Neural progenitor cell (in vitro differentiated cells): ENCODE measurements around the gene PTPRG. TPM values are rescaled to one million over a fixed set of nuclear protein-coding genes. Genes with fewer than 3 reads are reported as not detected.
A peak's percentile ranks its signal among the peaks of the same experiment; 100 is the strongest.
"Not testable (repeated sequence)": the region's sequence is repeated elsewhere in the genome, so short reads cannot be mapped to it uniquely, and the experiment has no call there.

Experiments
- DNase-seq: peaks from one replicate; pipeline ENCODE4 v3.0.0-alpha.2; 2016; ENCODE audit warnings: low spot score
- H2AFZ ChIP-seq: fragments of 200-600 bp; sonication (generic); replicated peaks from 2 replicates; pipeline ENCODE4 v1.6.1; 2016; ENCODE audit warnings: antibody characterized with exemption
- H3F3A ChIP-seq: fragments of 200-600 bp; sonication (generic); 2 replicates; pipeline ENCODE4 v1.6.1; 2016; ENCODE audit warnings: antibody characterized with exemption, low read depth
- H3K27ac ChIP-seq: fragments of 200-600 bp; sonication (generic); 2 replicates; pipeline ENCODE4 v1.5.1; 2016; ENCODE audit warnings: mild to moderate bottlenecking
- H3K27me3 ChIP-seq: fragments of 200-600 bp; sonication (generic); 2 replicates; pipeline ENCODE4 v1.6.1; 2016; ENCODE audit warnings: mild to moderate bottlenecking, moderate library complexity
- H3K36me3 ChIP-seq: fragments of 200-600 bp; sonication (generic); 2 replicates; pipeline ENCODE4 v1.5.1; 2016
- H3K4me1 ChIP-seq: fragments of 200-600 bp; sonication (generic); 2 replicates; pipeline ENCODE4 v1.6.1; 2016; ENCODE audit warnings: mixed run types
- H3K4me2 ChIP-seq: fragments of 200-600 bp; sonication (generic); 2 replicates; pipeline ENCODE4 v1.6.1; 2016
- H3K4me3 ChIP-seq: fragments of 200-600 bp; sonication (generic); 2 replicates; pipeline ENCODE4 v1.5.1; 2016
- H3K79me2 ChIP-seq: fragments of 200-600 bp; sonication (generic); 2 replicates; pipeline ENCODE4 v1.6.1; 2016; ENCODE audit warnings: low read depth
- H3K9ac ChIP-seq: fragments of 200-600 bp; sonication (generic); 2 replicates; pipeline ENCODE4 v1.6.1; 2016
- H3K9me3 ChIP-seq: fragments of 200-600 bp; sonication (generic); 2 replicates; pipeline ENCODE4 v1.5.1; 2016; ENCODE audit warnings: low read depth
- H4K20me1 ChIP-seq: fragments of 200-600 bp; sonication (generic); 2 replicates; pipeline ENCODE4 v1.6.1; 2016; ENCODE audit warnings: low read depth
- H3K27ac Mint-ChIP-seq: 3 replicates; pipeline ENCODE4 v1.8.0; 2021; ENCODE audit warnings: mixed read lengths
- H3K27me3 Mint-ChIP-seq: 2 replicates; pipeline ENCODE4 v1.8.0; 2022; ENCODE audit warnings: low read depth, mild to moderate bottlenecking, inconsistent platforms, moderate library complexity, mixed read lengths; ENCODE audit not compliant: insufficient read depth
- H3K36me3 Mint-ChIP-seq: 3 replicates; pipeline ENCODE4 v1.8.0; 2021; ENCODE audit warnings: mixed read lengths
- H3K4me1 Mint-ChIP-seq: 3 replicates; pipeline ENCODE4 v1.8.0; 2021; ENCODE audit warnings: mixed read lengths
- H3K4me3 Mint-ChIP-seq: 3 replicates; pipeline ENCODE4 v1.8.0; 2021; ENCODE audit warnings: mild to moderate bottlenecking, moderate library complexity, mixed read lengths
- H3K9me3 Mint-ChIP-seq: 3 replicates; pipeline ENCODE4 v1.8.0; 2020; ENCODE audit warnings: mixed read lengths
- EZH2 ChIP-seq: fragments of 200-600 bp; sonication (generic); IDR thresholded peaks from 2 replicates; pipeline ENCODE4 v1.6.1; 2017; ENCODE audit warnings: antibody characterized with exemption, mild to moderate bottlenecking, moderate library complexity
- EZH2phosphoT487 ChIP-seq: fragments of 200-600 bp; sonication (generic); IDR thresholded peaks from 2 replicates; pipeline ENCODE4 v1.6.1; 2017; ENCODE audit warnings: antibody characterized with exemption
- total RNA-seq: library from RNA; depleted of rRNA; stranded (reverse); fragments of >200 nt; gene quantifications from 2 replicates; pipeline ENCODE4 v1.2.3, GENCODE V29; 2015; ENCODE audit warnings: low replicate concordance
- TF ChIP-seq, protein P1 (sequence below): fragments of 200-600 bp; sonication (generic); IDR thresholded peaks from 2 replicates; pipeline ENCODE4 v1.5.1; 2017; ENCODE audit warnings: antibody characterized with exemption, mild to moderate bottlenecking

The PTPRG gene
- total RNA-seq, 1 donor from 2014 or later, result 65.3 TPM

GRCh38 chr3:61691466-61691865, 130.1 kb downstream of the PTPRG start:
- Histone ChIP-seq H3K36me3 (no peaks in the 10 kb centered on the region), H3K9me3 (no peaks in the 10 kb centered on the region), H3K27me3 (peaks cover 26% of the 10 kb centered on the region), H4K20me1 (peaks cover 93% of the 10 kb centered on the region), H3K27ac (no peak overlapping the region), H3K4me1 (peaks cover 49% of the 10 kb centered on the region), H3F3A (peaks cover 32% of the 10 kb centered on the region), H3K79me2 (peaks cover 86% of the 10 kb centered on the region), H3K9ac (no peak overlapping the region), H2AFZ (no peak overlapping the region), H3K4me3 (no peak overlapping the region), H3K4me2 (no peak overlapping the region)
- Mint-ChIP-seq H3K27ac (no peak overlapping the region), H3K27me3 (peaks cover 14% of the 10 kb centered on the region), H3K4me1 (peaks cover 60% of the 10 kb centered on the region), H3K9me3 (peaks cover 4% of the 10 kb centered on the region), H3K36me3 (peaks cover 6% of the 10 kb centered on the region), H3K4me3 (no peak overlapping the region)
- TF ChIP-seq EZH2 (no peak), EZH2phosphoT487 (no peak)
- TF ChIP-seq, protein P1, sequence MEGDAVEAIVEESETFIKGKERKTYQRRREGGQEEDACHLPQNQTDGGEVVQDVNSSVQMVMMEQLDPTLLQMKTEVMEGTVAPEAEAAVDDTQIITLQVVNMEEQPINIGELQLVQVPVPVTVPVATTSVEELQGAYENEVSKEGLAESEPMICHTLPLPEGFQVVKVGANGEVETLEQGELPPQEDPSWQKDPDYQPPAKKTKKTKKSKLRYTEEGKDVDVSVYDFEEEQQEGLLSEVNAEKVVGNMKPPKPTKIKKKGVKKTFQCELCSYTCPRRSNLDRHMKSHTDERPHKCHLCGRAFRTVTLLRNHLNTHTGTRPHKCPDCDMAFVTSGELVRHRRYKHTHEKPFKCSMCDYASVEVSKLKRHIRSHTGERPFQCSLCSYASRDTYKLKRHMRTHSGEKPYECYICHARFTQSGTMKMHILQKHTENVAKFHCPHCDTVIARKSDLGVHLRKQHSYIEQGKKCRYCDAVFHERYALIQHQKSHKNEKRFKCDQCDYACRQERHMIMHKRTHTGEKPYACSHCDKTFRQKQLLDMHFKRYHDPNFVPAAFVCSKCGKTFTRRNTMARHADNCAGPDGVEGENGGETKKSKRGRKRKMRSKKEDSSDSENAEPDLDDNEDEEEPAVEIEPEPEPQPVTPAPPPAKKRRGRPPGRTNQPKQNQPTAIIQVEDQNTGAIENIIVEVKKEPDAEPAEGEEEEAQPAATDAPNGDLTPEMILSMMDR, result no peak
- DNase-seq, result no peak

- Histone ChIP-seq H3K27ac (peak overlapping the region; percentile 21), H2AFZ (no peak overlapping the region), H3K27me3 (no peaks in the 10 kb centered on the region), H3F3A (peaks cover 38% of the 10 kb centered on the region), H3K4me3 (no peak overlapping the region), H3K36me3 (no peaks in the 10 kb centered on the region), H3K79me2 (peaks cover 96% of the 10 kb centered on the region), H3K4me1 (peaks cover 50% of the 10 kb centered on the region), H4K20me1 (peaks cover 89% of the 10 kb centered on the region), H3K9me3 (no peaks in the 10 kb centered on the region), H3K4me2 (peak overlapping the region; percentile 31), H3K9ac (no peak overlapping the region)
- no peak overlapping the region for H3K27ac Mint-ChIP-seq
- no peak for DNase-seq
- no peak overlapping the region for H3K4me3 Mint-ChIP-seq
- H3K4me1 Mint-ChIP-seq, result peaks cover 36% of the 10 kb centered on the region
- peaks cover 4% of the 10 kb centered on the region for H3K9me3 Mint-ChIP-seq
- TF ChIP-seq EZH2phosphoT487 (no peak), EZH2 (no peak)
- TF ChIP-seq, protein P1, result no peak
- H3K36me3 Mint-ChIP-seq, result peaks cover 3% of the 10 kb centered on the region
- H3K27me3 Mint-ChIP-seq, result peaks cover 8% of the 10 kb centered on the region
Observed at GRCh38 chr3:61697301-61697700, 135.9 kb downstream of the PTPRG start.

DNA sequence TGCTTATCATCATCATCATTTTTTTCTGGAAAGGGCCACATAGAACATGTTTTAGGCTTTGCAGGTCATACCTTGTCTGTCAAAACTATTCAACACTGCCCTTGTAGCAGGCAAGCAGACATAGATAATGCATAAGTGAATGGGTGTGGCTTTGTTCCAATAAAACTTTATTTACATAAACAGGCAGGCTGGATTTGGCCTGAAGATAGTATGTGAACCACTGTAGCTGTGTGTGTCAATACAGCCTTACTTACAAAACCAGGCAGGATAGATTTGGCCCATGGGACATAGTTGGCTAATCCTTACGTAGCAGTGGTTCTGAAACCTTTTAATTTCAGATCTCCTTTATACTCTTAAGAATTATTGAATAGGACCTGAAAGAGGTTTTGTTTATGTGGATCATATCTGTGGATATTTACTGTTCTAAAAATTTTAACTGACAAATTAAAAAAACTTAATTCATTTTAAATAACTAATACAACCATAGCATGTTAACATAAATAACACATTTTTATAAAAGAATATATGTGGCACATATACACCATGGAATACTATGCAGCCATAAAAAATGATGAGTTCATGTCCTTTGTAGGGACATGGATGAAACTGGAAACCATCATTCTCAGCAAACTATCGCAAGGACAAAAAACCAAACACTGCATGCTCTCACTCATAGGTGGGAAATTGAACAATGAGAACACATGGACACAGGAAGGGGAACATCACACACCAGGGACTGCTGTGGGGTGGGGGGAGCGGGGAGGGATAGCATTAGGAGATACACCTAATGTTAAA, 137.1 kb downstream of the PTPRG start:
- H3K9me3 ChIP-seq, H3K4me2 ChIP-seq, H3K36me3 ChIP-seq, H3K36me3 Mint-ChIP-seq, DNase-seq, H3K27me3 ChIP-seq, H3K27ac Mint-ChIP-seq, H3K4me3 ChIP-seq, H3K27ac ChIP-seq, H3K9me3 Mint-ChIP-seq, H3K9ac ChIP-seq, H3K27me3 Mint-ChIP-seq, H2AFZ ChIP-seq: not testable (repeated sequence)
- Mint-ChIP-seq H3K4me3 (peak overlapping the region; percentile 63), H3K4me1 (peaks cover 31% of the 10 kb centered on the region)
- Histone ChIP-seq H3K79me2 (peaks cover 99% of the 10 kb centered on the region), H4K20me1 (peaks cover 89% of the 10 kb centered on the region), H3K4me1 (peaks cover 39% of the 10 kb centered on the region), H3F3A (peaks cover 39% of the 10 kb centered on the region)

DNA sequence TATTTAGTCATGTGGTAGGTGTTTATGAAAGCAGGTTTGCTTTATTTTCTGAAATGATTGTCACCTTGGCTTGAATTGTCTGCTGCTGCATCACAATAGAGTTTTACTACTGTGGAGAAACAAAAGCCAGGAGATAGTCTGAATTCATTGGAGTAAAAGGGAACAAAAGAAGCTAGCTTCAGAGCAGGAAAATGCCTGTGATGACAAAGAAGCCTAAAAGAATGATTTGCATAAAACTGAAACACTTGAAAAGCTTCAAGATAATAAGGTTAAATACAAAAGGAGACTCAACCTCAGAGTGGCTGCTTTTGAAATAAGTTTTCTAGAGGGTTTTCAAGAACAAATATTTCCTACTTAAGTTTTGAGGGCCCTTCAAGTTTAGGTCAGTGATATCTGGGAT, 138.3 kb downstream of the PTPRG start:
- peaks cover 3% of the 10 kb centered on the region for H3K27me3 Mint-ChIP-seq
- Histone ChIP-seq H2AFZ (no peak overlapping the region), H3F3A (peaks cover 39% of the 10 kb centered on the region), H3K4me3 (peak overlapping the region; percentile 5), H3K4me1 (peaks cover 42% of the 10 kb centered on the region), H3K36me3 (no peaks in the 10 kb centered on the region), H3K4me2 (peak overlapping the region; percentile 57), H3K79me2 (peaks cover 99% of the 10 kb centered on the region), H3K9ac (no peak overlapping the region), H3K9me3 (no peaks in the 10 kb centered on the region), H4K20me1 (peaks cover 89% of the 10 kb centered on the region), H3K27me3 (no peaks in the 10 kb centered on the region), H3K27ac (no peak overlapping the region)
- peaks cover 2% of the 10 kb centered on the region for H3K36me3 Mint-ChIP-seq
- peak; percentile 77 for DNase-seq
- H3K4me1 Mint-ChIP-seq, result peaks cover 34% of the 10 kb centered on the region
- no peak overlapping the region for H3K4me3 Mint-ChIP-seq
- peaks cover 4% of the 10 kb centered on the region for H3K9me3 Mint-ChIP-seq
- H3K27ac Mint-ChIP-seq, result no peak overlapping the region
- TF ChIP-seq, protein P1, result no peak
- TF ChIP-seq EZH2phosphoT487, result no peak
- TF ChIP-seq EZH2, result no peak
